HG02870 (cell line): Measurements from ENCODE around the gene GMCL1.
"Not testable (repeated sequence)": the region's sequence is repeated elsewhere in the genome, so short reads cannot be mapped to it uniquely, and the experiment has no call there.

ENCODE experiments used
- ATAC-seq: cut with Tn5 transposase; IDR thresholded peaks from one replicate; pipeline ENCODE4 v1.9.1; 2021; ENCODE audit warnings: mild to moderate bottlenecking, moderate library complexity; ENCODE audit not compliant: unreplicated experiment

GMCL1 gene

GRCh38 chr2:69805887-69806286 lies 23.6 kb upstream of the GMCL1 start:
- ATAC-seq: no peak

GRCh38 chr2:69807821-69808540 lies 21.5 kb upstream of the GMCL1 start:
- ATAC-seq: no peak

GRCh38 chr2:69810550-69810949 lies 18.9 kb upstream of the GMCL1 start:
- no peak for ATAC-seq

- no peak for ATAC-seq
These were observed 18.4 kb upstream of the GMCL1 start for GRCh38 chr2:69811018-69811417.

GRCh38 chr2:69811591-69811990 lies 17.9 kb upstream of the GMCL1 start:
- no peak for ATAC-seq

- ATAC-seq: no peak
These were observed 13.7 kb upstream of the GMCL1 start for GRCh38 chr2:69815717-69816116.

GRCh38 chr2:69816923-69817542 lies 12.4 kb upstream of the GMCL1 start:
- no peak for ATAC-seq

GRCh38 chr2:69817729-69818501 lies 11.5 kb upstream of the GMCL1 start:
- ATAC-seq: no peak

- ATAC-seq: no peak
These were observed 1.5 kb upstream of the GMCL1 start for GRCh38 chr2:69827796-69828540.

- ATAC-seq: peak; percentile 1
These were observed 563 bp upstream of the GMCL1 start for GRCh38 chr2:69828938-69829255.

GRCh38 chr2:69830045-69830905 lies 815 bp downstream of the GMCL1 start:
- ATAC-seq: peak; percentile 26

- not testable (repeated sequence) for ATAC-seq
These were observed 1.4 kb downstream of the GMCL1 start for GRCh38 chr2:69830906-69831241.

- ATAC-seq: no peak
These were observed 2.0 kb downstream of the GMCL1 start for GRCh38 chr2:69831354-69831905.

GRCh38 chr2:69833752-69834151 lies 4.3 kb downstream of the GMCL1 start:
- ATAC-seq: no peak

- no peak for ATAC-seq
These were observed 6.2 kb downstream of the GMCL1 start for GRCh38 chr2:69835666-69836065.

GRCh38 chr2:69836316-69836715 lies 6.9 kb downstream of the GMCL1 start:
- ATAC-seq: no peak

GRCh38 chr2:69837533-69837932 lies 8.1 kb downstream of the GMCL1 start:
- ATAC-seq: no peak

- ATAC-seq: no peak
These were observed 14.5 kb downstream of the GMCL1 start for GRCh38 chr2:69843993-69844392.

GRCh38 chr2:69844560-69844959 lies 15.1 kb downstream of the GMCL1 start:
- ATAC-seq: no peak
